K562 (cell line): ENCODE measurements around the gene YBX1. TPM values are rescaled to one million over a fixed set of nuclear protein-coding genes. Genes with fewer than 3 reads are reported as not detected.

Experiments
- ATAC-seq: fragments of 200-7000 bp; cut with Tn5 transposase; 3 replicates; pipeline ENCODE4 v1.9.1; 2020; ENCODE audit warnings: moderate library complexity
- BruUV-seq: library from RNA; stranded (reverse); fragments of 400-500 nt; replicated peaks from 2 replicates; lab custom pipeline; 2021; lab: Mats Ljungman, UMichigan
- CTCF ChIA-PET: fragments of 300-600 bp; formaldehyde crosslinking; extraction: SDS; loops from one replicate; lab custom pipeline; 2021; ENCODE audit warnings: low intra/inter-chr PET ratio; lab: Yijun Ruan, JAX
- POLR2A ChIA-PET: fragments of 300-600, 350-650 bp; sonication (Branson Sonifier 250); formaldehyde crosslinking; extraction: SDS; loops from one replicate; lab custom pipeline; 2021; ENCODE audit warnings: antibody characterized with exemption, inconsistent platforms; lab: Yijun Ruan, JAX
- DNase-seq, 4 experiments: peaks; one replicate each; pipeline versions ENCODE4 v3.0.0 to v3.0.0-alpha.2; 2011 to 2018; ENCODE audit warnings: low spot score in 3 of 4, mixed read lengths in 3 of 4; ENCODE audit errors: extremely low read depth in 1 of 4
- FAIRE-seq: peaks from 2 replicates; lab custom pipeline; 2011; peaks lifted over from hg19 to GRCh38; lab: Jason Lieb, UNC
- H2AFZ ChIP-seq: 2 replicates; pipeline ENCODE4 v1.6.0; 2011; ENCODE audit warnings: low read depth, low read length, control low read depth, inconsistent platforms
- H3K27ac ChIP-seq: fragments of 200-600 bp; 3 replicates; pipeline ENCODE4 v1.8.0; 2011; ENCODE audit warnings: low read depth, mild to moderate bottlenecking, control low read depth, inconsistent platforms, low read length, moderate library complexity, mixed read lengths; ENCODE audit errors: extremely low read depth
- H3K27me3 ChIP-seq, 2 experiments: fragments of 300-600 bp in 1 of 2; 2 replicates in 1 of 2; 3 replicates in 1 of 2; pipeline versions ENCODE4 v1.6.0 to v1.8.0; 2011; ENCODE audit warnings: inconsistent platforms in 2 of 2, low read length in 2 of 2, mild to moderate bottlenecking in 1 of 2, mixed read lengths in 1 of 2, moderate library complexity in 1 of 2; ENCODE audit not compliant: control insufficient read depth in 2 of 2, insufficient read depth in 2 of 2
- H3K36me3 ChIP-seq: fragments of 300-600 bp; 3 replicates; pipeline ENCODE4 v1.8.0; 2011; ENCODE audit warnings: mild to moderate bottlenecking, low read length, inconsistent platforms; ENCODE audit not compliant: control insufficient read depth, insufficient read depth
- H3K4me1 ChIP-seq, 2 experiments: fragments of 200-600 bp in 1 of 2; replicated peaks in 1 of 2; 2 replicates in 1 of 2; 3 replicates in 1 of 2; pipeline versions ENCODE4 v1.5.1 to v1.8.0; 2011; ENCODE audit warnings: inconsistent platforms in 2 of 2, low read length in 2 of 2, mild to moderate bottlenecking in 1 of 2, mixed read lengths in 1 of 2, moderate library complexity in 1 of 2; ENCODE audit not compliant: control insufficient read depth in 2 of 2, insufficient read depth in 2 of 2
- H3K4me2 ChIP-seq: 2 replicates; pipeline ENCODE4 v1.6.1; 2011; ENCODE audit warnings: low read length, control low read depth, inconsistent platforms, mixed read lengths; ENCODE audit not compliant: insufficient read depth
- H3K4me3 ChIP-seq: fragments of 200-600 bp; sonication (generic), shearing (Covaris generic); 2 replicates; pipeline ENCODE4 v1.5.1; 2016; ENCODE audit warnings: control low read depth, inconsistent platforms
- H3K79me2 ChIP-seq: fragments of 200-600 bp; 3 replicates; pipeline ENCODE4 v1.8.0; 2011; ENCODE audit warnings: low read length, inconsistent platforms; ENCODE audit not compliant: control insufficient read depth, insufficient read depth
- H3K9ac ChIP-seq, 2 experiments: 2 replicates each; pipeline versions ENCODE4 v1.6.0 to v1.6.1; 2011; ENCODE audit warnings: low read depth in 2 of 2, low read length in 2 of 2, control low read depth in 1 of 2, inconsistent platforms in 1 of 2, mild to moderate bottlenecking in 1 of 2, mixed read lengths in 1 of 2; ENCODE audit not compliant: insufficient read depth in 1 of 2
- H3K9me1 ChIP-seq: one replicate; pipeline ENCODE4 v1.6.0; 2011; ENCODE audit warnings: inconsistent platforms, mild to moderate bottlenecking, low read length, moderate library complexity; ENCODE audit not compliant: control insufficient read depth, insufficient read depth
- H3K9me3 ChIP-seq: replicated peaks from 2 replicates; pipeline ENCODE4 v1.5.1; 2011; ENCODE audit warnings: low read depth, low read length, inconsistent platforms; ENCODE audit not compliant: control insufficient read depth, insufficient read depth
- H4K20me1 ChIP-seq: replicated peaks from 2 replicates; pipeline ENCODE4 v1.6.1; 2011; ENCODE audit warnings: low read length, inconsistent platforms, mixed read lengths; ENCODE audit not compliant: control insufficient read depth, insufficient read depth
- ATF2 ChIP-seq: sonication (generic); formaldehyde crosslinking; IDR thresholded peaks from 2 replicates; pipeline ENCODE4 v1.8.1; 2022; ENCODE audit warnings: missing genetic modification reagents
- ATF3 ChIP-seq, 2 experiments: fragments of 450-650 bp in 1 of 2; sonication (generic) in 1 of 2; formaldehyde crosslinking in 1 of 2; IDR thresholded peaks in 1 of 2; conservative IDR thresholded peaks in 1 of 2; 2 replicates each; pipeline versions ENCODE4 v1.6.1 to v1.8.1; 2016 to 2023; ENCODE audit warnings: mild to moderate bottlenecking in 2 of 2, moderate library complexity in 2 of 2, inconsistent platforms in 1 of 2, missing genetic modification reagents in 1 of 2
- CTCFL ChIP-seq: IDR thresholded peaks from 2 replicates; pipeline ENCODE4 v1.6.1; 2011; ENCODE audit warnings: borderline replicate concordance, low read depth, mild to moderate bottlenecking, moderate library complexity, low read length; ENCODE audit not compliant: insufficient read depth, poor library complexity, severe bottlenecking
- E2F6 ChIP-seq, 2 experiments: IDR thresholded peaks; 2 replicates each; pipeline ENCODE4 v1.6.1; 2011; ENCODE audit warnings: borderline replicate concordance in 1 of 2, control low read depth in 1 of 2, low read depth in 1 of 2, low read length in 1 of 2, mild to moderate bottlenecking in 1 of 2, mixed read lengths in 1 of 2, moderate library complexity in 1 of 2; ENCODE audit not compliant: insufficient read depth in 1 of 2, insufficient read length in 1 of 2, poor library complexity in 1 of 2, severe bottlenecking in 1 of 2; ENCODE audit errors: extremely low read depth in 1 of 2
- MYC ChIP-seq, 2 experiments: fragments of 250-450 bp in 1 of 2; sonication (Bioruptor Pico) in 1 of 2; IDR thresholded peaks; 2 replicates each; pipeline versions ENCODE4 v1.5.1 to v1.6.1; 2012 to 2021; ENCODE audit warnings: low read depth in 2 of 2, borderline replicate concordance in 1 of 2, improper control_type of control experiment in 1 of 2, low read length in 1 of 2, mild to moderate bottlenecking in 1 of 2, moderate library complexity in 1 of 2
- RAD21 ChIP-seq, 2 experiments: fragments of 250-450 bp in 1 of 2; fragments of 450-650 bp in 1 of 2; sonication (Bioruptor Pico) in 1 of 2; formaldehyde crosslinking in 1 of 2; IDR thresholded peaks in 1 of 2; conservative IDR thresholded peaks in 1 of 2; 2 replicates each; pipeline versions ENCODE4 v1.4.0 to v1.8.0; 2020 to 2022; ENCODE audit warnings: mild to moderate bottlenecking in 2 of 2, moderate library complexity in 1 of 2
- RFX5 ChIP-seq: IDR thresholded peaks from 2 replicates; pipeline ENCODE4 v1.6.1; 2011; ENCODE audit warnings: low read depth, mild to moderate bottlenecking, improper control_type of control experiment, low read length
- SMC3 ChIP-seq: conservative IDR thresholded peaks from 2 replicates; pipeline ENCODE4 v1.6.1; 2011; ENCODE audit warnings: low read depth, low read length, improper control_type of control experiment; ENCODE audit not compliant: insufficient read depth
- USF1 ChIP-seq: sonication (generic); formaldehyde crosslinking; IDR thresholded peaks from 2 replicates; pipeline ENCODE4 v1.9.0; 2022; ENCODE audit warnings: mild to moderate bottlenecking, missing genetic modification reagents
- ZKSCAN8 ChIP-seq: fragments of 200-800 bp; sonication (Bioruptor generic); IDR thresholded peaks from 2 replicates; pipeline ENCODE4 v1.6.1; 2016; ENCODE audit warnings: missing genetic modification characterization, missing compliant biosample characterization
- WGBS: fragments of 100-300 bp; shearing (Covaris generic); methylation state at CpG from one replicate; pipeline ENCODE4 v1.1.6; 2016; ENCODE audit warnings: low coverage, mixed read lengths; ENCODE audit not compliant: insufficient coverage; ENCODE audit errors: missing lambda C conversion rate; 5-methylcytosine and 5-hydroxymethylcytosine counted together
- in situ Hi-C: fragments of 300-500 bp; cut with MboI; formaldehyde crosslinking; loops from 4 replicates; pipeline ENCODE4 v1.15.0; 2018; ENCODE audit warnings: inconsistent platforms, mixed read lengths
- intact Hi-C: fragments of 100-400 bp; cut with micrococcal nuclease; formaldehyde crosslinking; loops from 2 replicates; pipeline ENCODE4 v1.14.2; 2022
- polyA plus RNA-seq, 8 experiments: library from polyadenylated mRNA; depleted of rRNA in 4 of 8; stranded (reverse) in 5 of 8; unstranded in 3 of 8; fragments of >200 nt; fragmentation: Nextera tagmentation in 2 of 8; fragmentation: Illumina TruSeq in 1 of 8; extraction: Ambion mirVana in 2 of 8; extraction: Trizol in 1 of 8; gene quantifications; 2 replicates each; pipeline versions ENCODE4 v1.2.1 to v1.2.3, GENCODE V29; 2011 to 2014; ENCODE audit warnings: inconsistent platforms in 1 of 8, missing spikeins in 1 of 8
- total RNA-seq, 7 experiments: library from RNA; depleted of rRNA in 6 of 7; stranded (reverse); fragments of >200 nt in 6 of 7; fragmentation: Illumina TruSeq in 2 of 7; extraction: Trizol in 2 of 7; gene quantifications; 2 replicates each; pipeline versions ENCODE4 v1.2.1 to v1.2.3, GENCODE V29; 2011 to 2021; ENCODE audit warnings: low replicate concordance in 1 of 7

Gene YBX1
- total and polyA plus RNA-seq, 9 of the 15 experiments (the other 6 are each of a cell fraction or from before 2014, with no cell fraction given): 363 to 1,955 (median 1,216) TPM

GRCh38 chr1:42730002-42730401, 47.8 kb downstream of the YBX1 start:
- Histone ChIP-seq H3K79me2 (no peaks in the 10 kb centered on the region), H2AFZ (peak overlapping the region; percentile 10), H3K27ac (no peak overlapping the region), H3K9me1 (no peaks in the 10 kb centered on the region), H3K9me3 (no peaks in the 10 kb centered on the region), H3K27me3 (peaks cover 2 to 21% of the 10 kb centered on the region in 2 experiments; a peak in 3 of 5 replicates), H3K4me3 (no peak overlapping the region), H4K20me1 (no peaks in the 10 kb centered on the region), H3K36me3 (no peaks in the 10 kb centered on the region), H3K9ac (no peak overlapping the region), H3K4me1 (peaks cover 0 to 1% of the 10 kb centered on the region in 2 experiments; a peak in 2 of 5 replicates), H3K4me2 (no peak overlapping the region)
- in situ Hi-C loops (loop anchor here (5.0 to 25.0 kb wide), 2 partner anchors 143 to 588 kb away; no protein-coding TSS in a partner anchor), intact Hi-C loops (loop anchor here (5.0 to 10.0 kb wide), 3 partner anchors 218 to 585 kb away; no protein-coding TSS in a partner anchor)
- DNase-seq (peak in 3 of 4 experiments; percentile 49 to 56 (median 56)), FAIRE-seq (peak; percentile 86), ATAC-seq (peak; percentile 80)
- CTCF ChIA-PET: interaction anchor here (0.9 kb wide), 1 partner anchor 553 kb away, joined by 3 read pairs; no protein-coding TSS in a partner anchor
- BruUV-seq: no TSS peak
- WGBS: 18% methylated on average over 3 of the region's 3 CpGs
- POLR2A ChIA-PET: interaction anchor here (0.6 to 0.7 kb wide), 4 partner anchors 36 to 413 kb away, joined by 3 read pairs; no protein-coding TSS in a partner anchor
- TF ChIP-seq RAD21 (CRISPR knock-in tag; conservative IDR thresholded peaks at IDR 0.05 in 1 of 2, IDR thresholded peaks at IDR 0.05 in 1 of 2): peak in 1 of 2 experiments; percentile 62; a peak in 2 of 4 replicates
- 0 out of 2 replicates have a peak, but pooled peaks have one; percentile 27 for TF ChIP-seq ATF3 (IDR thresholded peaks at IDR 0.05)
- no peak for TF ChIP-seq ATF3 (CRISPR knock-in tag; conservative IDR thresholded peaks at IDR 0.05)
- TF ChIP-seq E2F6 (IDR thresholded peaks at IDR 0.05; ENCODE audit: borderline replicate concordance in 1 of 2, extremely low read depth in 1 of 2, insufficient read depth in 1 of 2, insufficient read length in 1 of 2, low read depth in 1 of 2, low read length in 1 of 2, poor library complexity in 1 of 2, severe bottlenecking in 1 of 2): peak in 1 of 2 experiments; percentile 34
- no peak for TF ChIP-seq ATF2 (CRISPR knock-in tag)
- peak; percentile 39 for TF ChIP-seq CTCFL
- no peak for TF ChIP-seq ZKSCAN8 (CRISPR knock-in tag)
- 0 out of 2 replicates have a peak, but pooled peaks have one; percentile 28 for TF ChIP-seq USF1
- peak; percentile 26; the same call in 1 of the 2 replicates for TF ChIP-seq SMC3
- peak; percentile 76 for TF ChIP-seq RFX5
- peak; percentile 36; the same call in 1 of the 2 replicates for TF ChIP-seq MYC (IDR thresholded peaks at IDR 0.05; ENCODE audit: low read depth, low read length)
- TF ChIP-seq MYC (CRISPR knock-in tag; IDR thresholded peaks at IDR 0.05; ENCODE audit: borderline replicate concordance, low read depth): no peak
